B cell (primary cell): ENCODE measurements around the gene PRPSAP1. TPM values are rescaled to one million over a fixed set of nuclear protein-coding genes. Genes with fewer than 3 reads are reported as not detected.

Experiments used
- ATAC-seq: fragments of 200-7000 bp; cut with Tn5 transposase; one replicate; pipeline ENCODE4 v1.10.0; 2021; ENCODE audit warnings: low read depth, mild to moderate bottlenecking, moderate number of reproducible peaks, moderate library complexity
- CTCF ChIA-PET: fragments of 350-600 bp; sonication (Branson Sonifier 250); formaldehyde crosslinking; loops from one replicate; lab custom pipeline; 2021; ENCODE audit warnings: antibody characterized with exemption, inconsistent platforms; lab: Charles Lee
- POLR2A ChIA-PET: fragments of 350-600 bp; sonication (Branson Sonifier 250); formaldehyde crosslinking; loops from one replicate; lab custom pipeline; 2021; ENCODE audit warnings: antibody characterized with exemption; lab: Charles Lee
- DNase-seq: peaks from one replicate; pipeline ENCODE4 v3.0.0; 2013
- H2AFZ ChIP-seq: 2 replicates; pipeline ENCODE4 v1.6.1; 2012; ENCODE audit warnings: mild to moderate bottlenecking, low read depth, low read length; ENCODE audit not compliant: insufficient read depth, poor library complexity, severe bottlenecking
- H3K27ac ChIP-seq, 2 donors: 1 replicate in 1 of 2; 2 replicates in 1 of 2; pipeline ENCODE4 v1.5.1; 2012 to 2013; ENCODE audit warnings: low read length in 2 of 2, mild to moderate bottlenecking in 2 of 2, moderate library complexity in 1 of 2
- H3K27me3 ChIP-seq, 4 experiments: fragments of 200-600 bp in 1 of 4; sonication (generic) in 1 of 4; replicated peaks in 1 of 4; 1 replicate in 2 of 4; 2 replicates in 2 of 4; pipeline versions ENCODE4 v1.6.1 to v1.7.0; 2013 to 2016; ENCODE audit warnings: low read length in 3 of 4, mild to moderate bottlenecking in 2 of 4, mixed read lengths in 1 of 4, moderate library complexity in 1 of 4; ENCODE audit not compliant: insufficient read depth in 4 of 4, control insufficient read depth in 3 of 4; ENCODE audit errors: control extremely low read depth in 1 of 4
- H3K36me3 ChIP-seq, 2 experiments: replicated peaks in 1 of 2; 1 replicate in 1 of 2; 2 replicates in 1 of 2; pipeline versions ENCODE4 v1.6.1 to v1.7.1; 2013; ENCODE audit warnings: low read length in 1 of 2; ENCODE audit not compliant: insufficient read depth in 2 of 2, control insufficient read depth in 1 of 2; ENCODE audit errors: control extremely low read depth in 1 of 2, extremely low read depth in 1 of 2
- H3K4me1 ChIP-seq, 2 donors: fragments of 200-600 bp in 1 of 2; sonication (generic) in 1 of 2; 1 replicate in 1 of 2; 2 replicates in 1 of 2; pipeline versions ENCODE4 v1.5.1 to v1.6.1; 2013 to 2017; ENCODE audit warnings: low read length in 2 of 2; ENCODE audit not compliant: control insufficient read depth in 2 of 2, insufficient read depth in 2 of 2
- H3K4me2 ChIP-seq: replicated peaks from 2 replicates; pipeline ENCODE3; 2012; ENCODE audit warnings: mild to moderate bottlenecking, low read depth, low read length; ENCODE audit not compliant: poor library complexity, severe bottlenecking
- H3K4me3 ChIP-seq, 5 experiments: fragments of 200-600 bp in 1 of 5; sonication (generic) in 1 of 5; 1 replicate in 3 of 5; 2 replicates in 2 of 5; pipeline versions ENCODE4 v1.5.1 to v1.7.0; 2011 to 2016; ENCODE audit warnings: low read length in 4 of 5, mild to moderate bottlenecking in 4 of 5, low read depth in 2 of 5, control low read depth in 1 of 5, moderate library complexity in 1 of 5; ENCODE audit not compliant: insufficient read depth in 1 of 5; ENCODE audit errors: control extremely low read depth in 1 of 5, extremely low read depth in 1 of 5
- H3K79me2 ChIP-seq: fragments of 200-600 bp; sonication (generic); one replicate; pipeline ENCODE4 v1.6.0; 2016; ENCODE audit warnings: low read length; ENCODE audit not compliant: control insufficient read depth, insufficient read depth
- H3K9ac ChIP-seq: fragments of 200-600 bp; sonication (generic); 2 replicates; pipeline ENCODE4 v1.6.1; 2017; ENCODE audit warnings: mild to moderate bottlenecking, low read length, moderate library complexity
- H3K9me3 ChIP-seq, 3 donors: one replicate each; pipeline versions ENCODE4 v1.6.1 to v1.7.1; 2013; ENCODE audit warnings: low read length in 2 of 3; ENCODE audit not compliant: control insufficient read depth in 2 of 3, insufficient read depth in 1 of 3; ENCODE audit errors: control extremely low read depth in 1 of 3
- H4K20me1 ChIP-seq: 2 replicates; pipeline ENCODE4 v1.6.0; 2012; ENCODE audit warnings: mild to moderate bottlenecking, low read length; ENCODE audit not compliant: insufficient read depth, control insufficient read depth, poor library complexity, severe bottlenecking
- H3K27ac Mint-ChIP-seq: one replicate; pipeline ENCODE4 v1.8.0; 2021; ENCODE audit warnings: mixed read lengths
- H3K27me3 Mint-ChIP-seq: one replicate; pipeline ENCODE4 v1.8.0; 2021; ENCODE audit warnings: mixed read lengths
- H3K4me1 Mint-ChIP-seq: one replicate; pipeline ENCODE4 v1.8.0; 2021; ENCODE audit warnings: mixed read lengths
- H3K4me3 Mint-ChIP-seq: one replicate; pipeline ENCODE4 v1.8.0; 2021; ENCODE audit warnings: mixed read lengths
- H3K9me3 Mint-ChIP-seq: one replicate; pipeline ENCODE4 v1.8.0; 2022; ENCODE audit warnings: mixed read lengths; ENCODE audit not compliant: insufficient read depth
- EZH2 ChIP-seq: IDR thresholded peaks from 2 replicates; pipeline ENCODE4 v1.6.1; 2012; ENCODE audit warnings: borderline replicate concordance, low read depth, mild to moderate bottlenecking, moderate library complexity, low read length; ENCODE audit not compliant: insufficient read depth, poor library complexity, severe bottlenecking
- WGBS: methylation state at CpG from one replicate; pipeline ENCODE4 v1.1.5; 2013; ENCODE audit warnings: missing lambda C conversion rate; ENCODE audit not compliant: insufficient coverage; 5-methylcytosine and 5-hydroxymethylcytosine counted together
- intact Hi-C: fragments of 100-400 bp; cut with micrococcal nuclease; formaldehyde crosslinking; loops from one replicate; pipeline ENCODE4 v1.10.0; 2022
- polyA plus RNA-seq: library from polyadenylated mRNA; depleted of rRNA; stranded (reverse); fragments of >200 nt; gene quantifications from 2 replicates; pipeline ENCODE4 v1.2.3, GENCODE V29; 2012
- total RNA-seq, 2 donors: library from RNA; stranded (reverse); fragments of 120-200 nt in 1 of 2; gene quantifications; 1 replicate in 1 of 2; 2 replicates in 1 of 2; pipeline versions ENCODE4 v1.2.3 to v1.2.4, GENCODE V29; 2013 to 2022
- TF ChIP-seq, protein P1 (sequence below): fragments of 200-600 bp; IDR thresholded peaks from one replicate; pipeline ENCODE4 v1.8.0; 2022; ENCODE audit warnings: antibody characterized with exemption, mild to moderate bottlenecking

PRPSAP1 gene
- total and polyA plus RNA-seq, 2 donors (not counting 1 experiment from before 2014, with no cell fraction given) = 45.5 to 61.4 TPM

DNA sequence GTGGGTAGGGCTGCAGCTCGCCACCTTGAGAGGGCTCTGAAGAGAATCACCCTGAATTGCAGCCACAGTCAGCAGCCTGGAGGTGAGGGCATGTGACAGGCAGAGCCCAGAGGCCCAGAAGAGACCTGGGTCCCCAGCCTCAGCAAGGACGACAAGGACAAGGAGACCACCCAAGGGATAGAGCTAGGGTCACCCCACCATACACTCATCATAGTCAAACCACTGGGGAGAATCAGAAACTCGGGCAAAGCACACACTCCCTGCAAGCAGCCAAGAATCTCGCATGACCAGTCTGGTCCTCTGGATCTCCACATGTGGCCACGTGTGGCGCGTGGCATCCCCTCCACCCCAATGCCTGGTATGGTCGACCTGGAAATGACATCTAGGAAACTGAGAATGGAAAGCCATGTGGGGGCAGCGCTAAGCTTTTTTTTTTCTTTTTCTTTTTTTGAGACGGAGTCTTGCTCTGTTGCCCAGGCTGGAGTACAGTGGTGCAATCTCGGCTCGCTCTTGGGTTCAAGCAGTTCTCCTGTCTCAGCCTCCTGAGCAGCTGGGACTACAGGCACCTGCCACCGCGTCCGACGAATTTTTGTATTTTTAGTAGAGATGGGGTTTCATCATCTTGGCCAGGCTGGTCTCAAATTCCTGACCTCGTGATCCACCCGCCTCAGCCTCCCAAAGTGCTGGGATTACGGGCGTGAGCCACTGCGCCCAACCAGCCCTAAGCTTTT, 26.1 kb upstream of the PRPSAP1 start:
- no peak overlapping the region for H3K9ac ChIP-seq
- ChIA-PET POLR2A (no interaction called here), CTCF (interaction anchor here (0.8 to 10.1 kb wide), 3 partner anchors 18 to 85 kb away, joined by 4 to 94 read pairs (median 4); no protein-coding TSS in a partner anchor)
- H3K4me3 ChIP-seq = no peak overlapping the region
- H2AFZ ChIP-seq = no peak overlapping the region
- peaks cover 19% of the 10 kb centered on the region for H3K27me3 Mint-ChIP-seq
- no peaks in the 10 kb centered on the region for H3K9me3 ChIP-seq
- no peak overlapping the region for H3K27ac ChIP-seq
- no peaks in the 10 kb centered on the region for H3K9me3 Mint-ChIP-seq
- H3K79me2 ChIP-seq = no peaks in the 10 kb centered on the region
- intact Hi-C loops = no loop called here
- no peak overlapping the region for H3K4me3 Mint-ChIP-seq
- ATAC-seq (no peak), DNase-seq (no peak)
- no peak for TF ChIP-seq EZH2
- TF ChIP-seq, protein P1, sequence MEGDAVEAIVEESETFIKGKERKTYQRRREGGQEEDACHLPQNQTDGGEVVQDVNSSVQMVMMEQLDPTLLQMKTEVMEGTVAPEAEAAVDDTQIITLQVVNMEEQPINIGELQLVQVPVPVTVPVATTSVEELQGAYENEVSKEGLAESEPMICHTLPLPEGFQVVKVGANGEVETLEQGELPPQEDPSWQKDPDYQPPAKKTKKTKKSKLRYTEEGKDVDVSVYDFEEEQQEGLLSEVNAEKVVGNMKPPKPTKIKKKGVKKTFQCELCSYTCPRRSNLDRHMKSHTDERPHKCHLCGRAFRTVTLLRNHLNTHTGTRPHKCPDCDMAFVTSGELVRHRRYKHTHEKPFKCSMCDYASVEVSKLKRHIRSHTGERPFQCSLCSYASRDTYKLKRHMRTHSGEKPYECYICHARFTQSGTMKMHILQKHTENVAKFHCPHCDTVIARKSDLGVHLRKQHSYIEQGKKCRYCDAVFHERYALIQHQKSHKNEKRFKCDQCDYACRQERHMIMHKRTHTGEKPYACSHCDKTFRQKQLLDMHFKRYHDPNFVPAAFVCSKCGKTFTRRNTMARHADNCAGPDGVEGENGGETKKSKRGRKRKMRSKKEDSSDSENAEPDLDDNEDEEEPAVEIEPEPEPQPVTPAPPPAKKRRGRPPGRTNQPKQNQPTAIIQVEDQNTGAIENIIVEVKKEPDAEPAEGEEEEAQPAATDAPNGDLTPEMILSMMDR = no peak
- peaks cover 13 to 14% of the 10 kb centered on the region in 2 donors for H3K4me1 ChIP-seq
- H3K4me1 Mint-ChIP-seq = peaks cover 8% of the 10 kb centered on the region
- WGBS = 96% methylated on average over 15 of the region's 21 CpGs
- H4K20me1 ChIP-seq = no peaks in the 10 kb centered on the region
- no peaks in the 10 kb centered on the region for H3K36me3 ChIP-seq
- peaks cover 0 to 18% (median 3%) of the 10 kb centered on the region in 4 experiments for H3K27me3 ChIP-seq
- no peak overlapping the region for H3K4me2 ChIP-seq
- H3K27ac Mint-ChIP-seq = no peak overlapping the region

- Histone ChIP-seq H3K27ac (no peak overlapping the region), H3K79me2 (no peaks in the 10 kb centered on the region), H3K4me2 (no peak overlapping the region), H3K4me1 (peaks cover 13 to 14% of the 10 kb centered on the region in 2 donors), H3K4me3 (no peak overlapping the region), H3K9ac (no peak overlapping the region), H3K27me3 (peaks cover 0 to 18% (median 3%) of the 10 kb centered on the region in 4 experiments), H4K20me1 (no peaks in the 10 kb centered on the region), H3K36me3 (no peaks in the 10 kb centered on the region), H3K9me3 (no peaks in the 10 kb centered on the region), H2AFZ (no peak overlapping the region)
- no peak for ATAC-seq
- Mint-ChIP-seq H3K27ac (no peak overlapping the region), H3K9me3 (no peaks in the 10 kb centered on the region), H3K27me3 (peaks cover 19% of the 10 kb centered on the region), H3K4me1 (peaks cover 8% of the 10 kb centered on the region), H3K4me3 (no peak overlapping the region)
- WGBS = 91% methylated on average over 11 of the region's 11 CpGs
- intact Hi-C loops = no loop called here
- POLR2A ChIA-PET = no interaction called here
- no peak for DNase-seq
- CTCF ChIA-PET = interaction anchor here (1.7 to 10.1 kb wide), 2 partner anchors 18 to 75 kb away, joined by 4 to 94 read pairs; no protein-coding TSS in a partner anchor
- no peak for TF ChIP-seq EZH2
- TF ChIP-seq, protein P1 = no peak
Observed at GRCh38 chr17:76379275-76379641, 25.5 kb upstream of the PRPSAP1 start.
